Suprapubic skin (tissue), 4 donors: ENCODE data around the gene ATP9B.

Source experiments
- CTCF ChIP-seq, 2 donors: fragments of 200-600 bp in 1 of 2; fragments of 450-650 bp in 1 of 2; sonication (generic) in 1 of 2; IDR thresholded peaks; one replicate each; pipeline ENCODE4 v1.5.1; 2016 to 2019; ENCODE audit warnings: antibody characterized with exemption in 2 of 2, mild to moderate bottlenecking in 1 of 2, moderate library complexity in 1 of 2
- POLR2A ChIP-seq, 2 donors: fragments of 450-650 bp; IDR thresholded peaks; one replicate each; pipeline ENCODE4 v1.6.1; 2017; ENCODE audit warnings: antibody characterized with exemption in 2 of 2, mild to moderate bottlenecking in 2 of 2, moderate library complexity in 2 of 2
- POLR2AphosphoS5 ChIP-seq, 3 donors: sonication (generic); formaldehyde crosslinking; IDR thresholded peaks; one replicate each; pipeline ENCODE4 v1.6.1; 2017; ENCODE audit warnings: antibody characterized with exemption in 3 of 3

- TF ChIP-seq POLR2A (IDR thresholded peaks at IDR 0.05) (no peak), CTCF (IDR thresholded peaks at IDR 0.05) (no peak), POLR2AphosphoS5 (IDR thresholded peaks at IDR 0.05) (no peak)
Measured at GRCh38 chr18:79382681-79383387, 313.6 kb downstream of the ATP9B start.
